NCI-H128 (cell line): ENCODE results near the gene DOK3.

ENCODE experiments used
- DNase-seq: peaks from one replicate; lab custom pipeline; 2025; ENCODE audit not compliant: unreplicated experiment; lab: John Stamatoyannopoulos, UW

DOK3 gene

DNA sequence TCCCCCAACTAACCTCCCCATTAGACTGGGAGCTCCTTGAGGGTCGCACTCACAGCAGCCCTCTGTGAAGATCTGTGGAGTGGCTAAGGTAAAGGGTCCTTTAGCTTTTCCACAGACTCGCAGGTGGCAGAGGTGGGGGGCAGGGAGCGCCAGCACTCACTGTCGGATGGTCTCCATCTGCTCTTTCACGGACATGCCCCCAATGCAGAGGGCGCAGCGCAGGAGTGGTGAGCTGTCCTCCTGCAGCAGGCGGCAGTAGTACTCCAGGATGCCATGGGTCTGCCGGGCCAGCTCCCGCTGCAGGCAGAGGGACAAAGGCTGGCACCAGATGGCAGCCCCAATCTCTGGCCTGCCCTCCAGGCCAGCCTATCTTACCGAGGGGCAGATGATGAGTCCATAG is 4.9 kb upstream of the DOK3 start:
- DNase-seq = no peak

DNA sequence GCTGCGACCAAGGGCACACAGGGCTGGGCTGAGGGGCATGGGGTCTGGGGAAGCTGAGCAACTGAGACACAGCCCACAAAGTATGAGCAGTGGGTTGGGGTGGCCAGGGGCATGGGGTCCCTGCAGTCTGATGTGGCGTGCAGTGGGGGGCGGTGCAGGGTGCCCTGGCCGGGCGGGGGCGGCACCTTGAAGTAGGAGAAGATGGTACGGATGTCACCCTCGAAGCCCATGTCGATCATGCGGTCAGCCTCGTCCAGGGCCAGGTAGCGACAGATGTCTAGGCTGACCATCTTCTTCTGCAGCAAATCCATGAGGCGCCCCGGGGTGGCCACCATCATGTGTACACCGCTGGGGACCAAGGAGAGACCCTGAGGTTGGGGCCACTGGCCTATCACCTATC is 3.9 kb upstream of the DOK3 start:
- no peak for DNase-seq

DNA sequence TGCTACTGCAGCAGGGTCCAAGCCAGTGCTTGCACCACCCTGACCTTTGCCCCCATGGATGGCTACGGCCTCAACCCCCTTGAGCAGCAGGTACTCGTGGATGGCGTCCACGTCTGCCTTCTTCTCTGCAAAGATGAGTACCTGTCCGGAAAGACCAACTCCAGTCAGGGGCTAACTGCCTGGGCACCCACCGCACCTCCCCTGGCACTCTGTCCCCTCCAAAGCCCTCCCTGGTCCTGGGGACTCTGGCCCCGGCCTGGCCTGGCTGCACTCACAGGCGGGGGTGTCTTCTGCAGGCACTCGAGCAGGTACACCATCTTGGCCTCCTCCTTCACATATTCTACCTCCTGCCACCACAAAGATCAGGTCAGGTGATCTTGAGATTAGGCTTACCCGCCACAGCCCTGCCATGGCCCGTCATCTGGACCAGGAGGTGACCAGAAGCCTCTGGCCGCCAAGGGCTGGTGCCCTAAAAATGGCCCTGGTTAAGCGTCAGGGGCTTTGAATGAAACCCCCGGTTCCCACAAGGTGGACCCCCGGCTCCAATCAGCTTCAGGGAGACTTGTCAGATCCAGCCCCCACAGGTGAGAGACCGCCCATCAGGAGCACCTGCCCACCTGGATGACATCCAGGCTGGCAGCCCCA is 3.2 kb upstream of the DOK3 start:
- DNase-seq = no peak

DNA sequence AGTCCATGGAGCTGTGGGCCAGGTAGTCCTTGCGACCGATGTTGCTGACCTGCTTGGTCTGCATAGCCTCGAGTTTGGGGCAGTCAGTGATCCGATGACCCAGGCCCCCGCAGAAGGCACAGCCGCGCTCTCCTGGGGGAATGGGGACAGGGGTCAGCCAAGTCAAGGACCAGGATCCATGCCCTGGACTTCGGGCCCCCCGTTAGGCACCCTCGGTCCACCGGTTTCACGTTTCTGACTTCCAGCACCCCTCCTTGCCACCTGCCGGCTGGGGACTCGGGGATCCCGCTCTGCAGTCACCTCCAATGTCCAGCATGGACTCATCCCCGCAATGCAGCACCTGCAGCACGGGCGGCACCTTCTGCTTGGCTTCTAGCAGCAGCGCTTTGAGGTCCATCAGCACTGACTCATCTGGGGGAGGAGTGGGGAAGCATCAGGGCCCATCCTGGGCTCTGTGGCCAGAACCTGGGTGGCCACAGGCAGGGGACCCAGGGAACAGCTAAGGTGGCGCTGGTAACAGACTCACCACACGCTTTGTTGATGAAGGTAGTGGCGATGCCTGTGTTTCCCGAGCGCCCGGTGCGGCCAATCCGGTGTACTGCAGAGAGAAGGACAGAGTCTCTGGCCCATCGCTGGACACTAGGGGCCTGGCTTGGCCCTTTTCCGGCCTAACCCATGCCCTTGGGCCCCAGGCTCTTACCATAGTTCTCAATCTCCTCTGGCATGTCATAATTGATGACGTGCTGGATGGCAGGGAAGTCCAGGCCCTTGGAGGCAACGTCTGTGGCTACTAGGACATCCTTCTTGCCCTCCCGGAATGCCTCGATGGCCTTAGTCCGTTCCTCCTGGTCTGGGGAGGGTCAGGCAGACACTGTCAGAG is 2.4 kb upstream of the DOK3 start:
- DNase-seq = no peak

DNA sequence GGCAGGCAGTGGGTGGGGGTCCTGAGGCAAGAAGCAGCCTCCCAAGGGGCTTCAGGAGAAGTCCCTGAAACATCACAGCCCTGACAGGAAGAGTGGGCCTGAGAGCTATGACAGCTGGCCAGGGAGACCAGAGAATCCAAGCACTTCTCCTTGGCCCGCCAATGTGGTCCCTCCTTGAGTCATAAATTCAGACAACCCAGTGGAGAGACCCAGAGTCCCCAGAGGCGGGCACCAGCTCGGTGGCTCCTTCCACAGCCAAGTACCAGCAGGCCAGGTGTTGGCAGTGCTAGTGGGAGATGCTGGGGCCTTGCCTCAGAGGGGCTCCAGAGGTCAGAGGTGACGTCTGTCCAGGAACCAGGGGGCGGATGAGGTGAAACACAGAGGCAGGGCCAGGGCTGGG is 1.6 kb upstream of the DOK3 start:
- DNase-seq = no peak

DNA sequence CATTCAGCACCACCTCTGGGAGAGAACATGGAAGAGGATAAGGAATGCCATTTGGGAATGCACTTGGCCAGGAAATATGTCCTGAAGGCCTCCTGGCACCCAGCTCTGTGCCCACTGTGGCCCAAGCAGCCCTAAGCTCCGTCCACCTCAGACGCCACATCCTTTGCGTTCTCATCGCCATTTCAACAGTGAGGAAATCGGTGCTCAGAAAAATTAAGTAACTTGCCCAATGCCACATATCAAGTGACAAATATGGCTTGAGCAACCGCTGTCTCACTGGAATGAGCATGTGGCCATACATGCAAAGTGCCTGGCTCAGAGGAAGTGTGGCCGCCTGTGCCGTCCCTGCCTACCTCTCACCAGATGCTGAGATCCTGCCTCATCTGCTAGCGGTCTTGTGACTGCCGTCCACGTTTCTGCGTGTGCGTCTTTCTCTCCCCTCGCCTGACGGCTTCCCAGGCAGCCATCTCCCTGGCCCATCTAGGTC is 984 bp upstream of the DOK3 start:
- no peak for DNase-seq

DNA sequence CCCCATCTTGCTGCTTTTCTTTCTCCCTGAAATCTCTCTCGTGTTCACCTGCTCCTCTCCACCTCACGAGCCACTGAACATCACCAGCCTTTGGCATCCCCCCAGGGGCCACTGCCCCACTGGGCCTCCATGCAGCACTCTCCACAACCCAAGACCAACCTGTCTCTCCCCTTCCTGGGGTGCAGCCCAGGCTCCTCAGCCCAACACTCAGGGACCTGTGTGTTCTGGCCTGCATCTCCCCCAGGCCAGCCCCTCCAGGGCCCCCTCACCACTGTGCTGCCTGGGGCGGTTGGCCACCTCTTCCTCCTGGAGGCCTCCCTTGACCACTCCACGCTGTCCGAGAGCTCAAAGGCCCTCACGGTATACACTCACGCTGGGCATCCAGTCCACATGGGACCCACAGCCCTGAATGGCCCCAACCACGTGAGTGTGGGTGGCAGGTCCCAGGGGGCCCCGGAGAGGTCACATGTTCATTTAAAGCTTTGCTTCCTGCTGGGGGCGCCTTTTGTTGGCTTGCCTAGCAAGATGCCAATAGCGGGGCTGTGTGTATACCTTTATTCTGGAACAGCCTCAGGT is 453 bp upstream of the DOK3 start:
- DNase-seq = no peak

DNA sequence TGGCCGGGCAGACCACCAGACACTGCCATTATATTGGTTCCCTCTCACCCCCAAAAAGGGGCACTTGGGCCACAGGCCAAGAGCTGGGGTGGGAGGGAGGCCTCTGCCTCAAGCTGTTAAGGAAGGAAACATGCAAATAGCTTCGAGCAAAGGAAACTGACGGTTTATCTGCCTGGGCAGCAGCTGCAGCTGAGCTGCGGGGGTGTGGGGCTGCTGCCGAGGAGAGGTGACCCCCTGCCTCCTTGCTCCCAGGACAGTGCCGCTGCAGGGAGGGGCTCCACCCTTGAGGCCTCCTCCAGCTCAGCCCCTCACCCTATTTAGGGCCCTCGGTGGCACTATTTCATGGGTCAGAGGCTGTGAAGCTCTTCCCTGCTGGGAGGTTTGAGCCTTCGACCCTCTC is 789 bp downstream of the DOK3 start:
- no peak for DNase-seq

DNA sequence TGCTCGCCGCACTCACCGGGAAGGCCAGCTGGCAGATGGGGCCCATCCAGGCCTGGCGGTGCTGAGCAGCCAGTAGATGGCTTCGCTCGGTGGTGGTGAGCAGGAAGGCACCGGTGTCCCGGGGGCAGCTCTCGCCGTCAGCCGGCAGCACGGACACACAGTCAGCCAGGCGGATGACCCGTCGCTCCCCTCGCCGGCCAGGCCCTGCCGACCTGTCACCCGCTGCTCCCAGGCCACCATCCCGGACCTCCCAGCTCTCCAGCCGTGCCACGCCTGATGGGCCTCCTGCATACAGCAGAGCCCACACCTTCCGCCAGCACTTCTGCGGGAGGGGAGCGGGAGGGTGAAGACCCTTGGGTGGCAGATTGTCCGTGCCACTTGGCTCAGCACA is 1.4 kb downstream of the DOK3 start:
- DNase-seq = no peak

DNA sequence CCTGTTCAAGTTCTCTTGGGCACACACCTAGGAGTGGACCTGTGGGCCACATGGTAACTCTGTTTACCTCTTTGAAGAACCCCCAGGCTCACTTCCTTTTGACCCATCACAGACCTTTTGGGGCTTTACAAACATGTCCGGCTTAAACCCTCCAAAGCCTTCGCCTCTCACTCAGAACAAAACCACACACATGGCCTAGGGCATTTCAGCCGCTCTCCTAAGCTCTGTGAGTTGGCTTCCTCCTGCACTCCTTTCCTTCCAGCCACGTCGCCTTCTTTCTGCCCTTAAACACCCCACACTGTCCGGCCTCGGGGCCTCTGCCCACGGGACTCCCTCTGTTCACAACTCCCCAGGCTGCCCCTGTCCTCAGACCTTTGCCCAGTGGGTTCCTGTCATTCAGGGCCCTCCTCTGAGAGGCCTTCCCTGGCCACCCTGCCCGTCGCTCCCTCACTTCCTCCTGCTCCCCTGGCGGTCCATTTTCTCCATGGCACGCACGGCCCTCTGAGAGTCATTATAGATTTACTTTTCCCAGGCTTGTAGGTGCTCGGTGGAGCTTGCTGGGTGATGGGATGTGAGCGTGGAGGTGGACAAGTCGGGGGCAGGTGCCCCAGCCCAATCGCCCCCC is 1.9 kb downstream of the DOK3 start:
- DNase-seq = no peak

DNA sequence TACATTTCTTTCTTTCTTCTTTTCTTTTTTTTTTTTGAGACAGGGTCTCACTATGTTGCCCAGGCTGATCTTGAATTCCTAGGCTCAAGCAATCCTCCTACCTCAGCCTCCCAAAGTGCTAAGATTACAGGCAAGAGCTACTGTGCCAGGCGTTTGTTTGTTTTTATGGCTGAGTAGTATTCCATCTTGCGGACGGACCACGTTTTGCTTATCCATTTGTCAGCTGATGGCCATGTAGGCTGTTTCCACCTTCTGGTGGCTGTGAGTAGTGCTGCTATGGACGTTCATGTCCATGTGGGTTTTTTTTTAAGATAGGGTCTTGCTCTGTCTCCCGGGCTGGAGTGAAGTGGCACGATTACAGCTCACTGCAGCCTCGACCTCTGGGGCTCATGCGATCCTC is 2.5 kb downstream of the DOK3 start:
- DNase-seq = no peak

DNA sequence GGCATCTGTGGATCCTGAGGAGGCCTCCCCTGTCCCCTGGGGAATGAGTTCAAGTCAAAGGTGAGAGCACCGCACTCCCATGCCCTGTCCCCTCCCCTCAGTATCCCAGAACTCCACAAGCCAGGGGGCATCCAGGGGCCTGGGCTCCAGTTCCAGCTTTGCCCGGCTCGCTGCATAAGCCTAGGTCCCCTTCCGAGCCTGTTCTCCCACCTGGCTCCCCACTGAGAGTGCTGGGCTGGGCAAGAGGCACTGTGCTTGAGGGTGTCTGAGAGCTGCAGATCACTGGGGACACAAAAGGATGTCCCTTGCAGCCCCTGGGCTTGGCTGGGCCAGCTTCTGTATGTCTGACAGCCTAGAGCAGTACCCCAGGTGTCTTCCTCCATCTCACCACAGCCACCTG is 4.6 kb downstream of the DOK3 start:
- DNase-seq = no peak

DNA sequence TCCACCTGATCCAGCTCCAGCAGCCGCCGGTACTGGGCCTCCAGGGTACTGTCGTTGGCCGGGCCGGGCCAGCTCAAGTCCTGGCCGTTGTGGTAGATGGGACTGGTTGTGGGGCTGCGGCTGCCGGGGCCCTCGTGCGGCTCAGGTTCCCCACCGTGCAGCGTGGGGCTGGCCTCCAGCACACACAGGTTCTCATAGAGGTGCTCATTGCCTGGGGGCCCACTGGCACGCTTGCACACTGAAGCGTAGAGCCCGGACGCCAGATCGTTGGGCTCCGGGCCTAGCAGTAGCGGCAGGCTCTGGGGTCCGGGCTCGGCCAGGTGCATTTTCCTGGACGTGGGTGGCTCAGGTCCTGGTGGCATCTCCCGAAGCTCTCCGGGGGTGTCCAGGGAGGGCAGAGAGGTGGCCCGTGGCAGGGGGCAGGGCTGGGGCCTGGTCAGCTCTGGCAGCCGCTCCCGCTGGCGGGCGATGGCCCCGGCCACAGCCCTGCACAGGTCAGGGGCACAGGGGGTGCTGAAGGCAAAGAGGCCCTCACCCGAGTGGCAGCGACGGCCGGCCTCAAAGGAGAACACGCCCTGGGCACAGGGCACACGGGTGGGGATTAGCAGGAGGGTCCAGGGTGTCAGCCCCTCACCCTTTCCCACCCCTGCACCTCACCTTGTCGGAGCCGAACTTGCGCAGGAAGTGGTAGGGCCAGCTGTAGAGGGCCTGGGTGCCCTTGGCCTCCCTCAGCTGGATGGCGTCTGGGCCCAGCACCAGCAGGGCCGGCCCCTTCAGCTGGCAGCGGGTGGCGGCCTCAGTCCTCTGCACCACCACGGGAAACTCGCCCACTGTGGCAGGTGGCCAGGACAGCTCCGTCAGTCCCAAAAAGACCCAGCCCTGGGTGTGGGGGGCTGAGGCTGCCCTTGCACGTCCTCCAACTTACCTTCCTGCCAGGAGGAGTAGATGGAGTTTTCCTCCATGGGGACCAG is 5.3 kb downstream of the DOK3 start:
- DNase-seq = no peak

DNA sequence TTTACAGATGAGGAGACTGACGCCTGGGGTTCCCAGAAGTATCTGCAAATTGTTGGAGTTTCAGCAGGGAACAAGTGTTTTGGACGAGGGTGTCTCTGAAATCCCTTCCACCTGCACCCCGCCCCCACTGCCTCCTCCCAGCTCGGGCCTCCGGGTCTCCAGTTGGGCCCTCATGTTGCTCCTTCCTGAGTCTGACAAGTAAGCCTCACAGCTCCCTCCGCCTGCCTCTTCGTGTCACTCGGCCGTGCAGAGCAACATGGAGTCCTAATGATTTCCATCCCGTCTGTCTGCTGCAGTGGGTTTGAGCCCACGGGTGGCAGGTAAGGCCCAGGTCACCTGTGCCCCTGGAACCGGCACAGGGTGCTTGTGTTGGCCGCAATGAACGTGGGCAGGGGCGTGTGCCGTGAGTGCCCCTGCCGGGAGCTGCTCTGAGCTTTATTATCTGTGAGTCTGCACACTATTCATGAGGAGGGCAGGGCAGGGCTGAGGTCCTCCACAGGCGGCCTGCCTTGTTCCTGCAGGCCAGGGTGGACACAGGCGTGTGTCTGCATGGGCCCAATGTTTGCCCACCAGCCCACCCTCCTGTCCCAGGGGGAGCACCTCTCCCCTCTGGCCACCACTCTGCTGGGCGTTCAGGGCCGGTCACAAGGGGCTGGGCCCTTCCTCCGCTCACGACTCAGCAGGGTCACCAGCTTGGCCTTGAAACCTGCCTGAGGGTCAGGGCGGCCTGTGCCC is 6.1 kb downstream of the DOK3 start:
- DNase-seq = no peak

DNA sequence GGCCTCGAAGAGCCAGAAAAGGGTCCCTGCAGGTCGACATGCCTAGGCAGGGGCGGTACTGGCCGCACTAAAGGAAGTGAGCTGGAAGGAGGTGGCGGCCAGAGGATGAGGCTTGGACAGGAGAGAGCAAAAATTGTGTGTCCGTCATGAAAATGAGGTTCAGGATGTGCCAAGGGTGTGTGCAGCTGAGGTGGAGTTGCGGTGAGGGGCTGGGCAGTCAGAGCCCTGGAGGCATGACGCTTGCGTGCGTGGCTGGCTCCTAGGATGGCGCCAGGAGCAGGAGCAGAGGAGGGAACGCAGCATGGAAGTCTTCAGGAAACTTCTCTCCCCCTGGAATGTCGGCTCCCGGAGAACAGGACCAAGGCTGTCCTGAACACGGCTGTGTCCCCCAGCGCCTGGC is 6.7 kb downstream of the DOK3 start:
- no peak for DNase-seq

DNA sequence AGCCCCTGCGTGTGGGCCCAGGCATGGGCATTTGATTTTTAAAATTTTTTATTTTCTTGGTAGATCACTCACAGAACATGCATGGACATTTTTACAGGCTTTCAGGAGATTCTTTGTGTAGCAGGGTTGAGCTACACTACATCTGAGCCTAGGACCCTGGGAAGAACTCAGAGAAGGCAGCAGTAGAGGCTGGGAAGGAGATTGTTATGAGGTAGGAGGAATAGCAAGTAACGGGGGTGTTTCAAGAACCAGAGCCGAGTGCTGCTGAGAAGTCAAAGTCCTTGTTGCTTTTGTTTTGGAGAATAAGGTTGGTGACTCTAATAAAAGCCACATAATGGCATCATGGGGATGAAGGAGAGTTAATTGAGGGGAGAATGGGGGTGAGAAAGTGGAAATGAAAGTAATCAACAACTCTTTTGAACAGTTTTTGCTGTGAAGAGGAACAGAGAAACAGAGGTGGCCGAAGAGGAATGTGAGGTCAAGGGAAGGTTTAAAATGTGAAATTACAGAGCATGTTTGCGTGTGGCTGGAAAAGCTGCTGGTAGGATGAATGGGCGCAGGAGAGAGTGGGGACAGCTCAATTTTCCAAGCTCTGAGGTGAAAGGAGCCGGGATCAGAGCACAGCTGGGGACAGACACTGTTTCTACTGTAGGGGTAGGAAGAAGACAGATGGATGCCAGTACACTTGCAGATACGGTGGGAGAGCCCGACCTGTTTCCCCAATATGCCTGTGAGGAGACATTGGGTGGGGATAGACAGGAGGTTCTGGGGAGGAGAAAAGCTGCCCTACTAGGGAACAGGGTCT is 7.5 kb downstream of the DOK3 start:
- no peak for DNase-seq

DNA sequence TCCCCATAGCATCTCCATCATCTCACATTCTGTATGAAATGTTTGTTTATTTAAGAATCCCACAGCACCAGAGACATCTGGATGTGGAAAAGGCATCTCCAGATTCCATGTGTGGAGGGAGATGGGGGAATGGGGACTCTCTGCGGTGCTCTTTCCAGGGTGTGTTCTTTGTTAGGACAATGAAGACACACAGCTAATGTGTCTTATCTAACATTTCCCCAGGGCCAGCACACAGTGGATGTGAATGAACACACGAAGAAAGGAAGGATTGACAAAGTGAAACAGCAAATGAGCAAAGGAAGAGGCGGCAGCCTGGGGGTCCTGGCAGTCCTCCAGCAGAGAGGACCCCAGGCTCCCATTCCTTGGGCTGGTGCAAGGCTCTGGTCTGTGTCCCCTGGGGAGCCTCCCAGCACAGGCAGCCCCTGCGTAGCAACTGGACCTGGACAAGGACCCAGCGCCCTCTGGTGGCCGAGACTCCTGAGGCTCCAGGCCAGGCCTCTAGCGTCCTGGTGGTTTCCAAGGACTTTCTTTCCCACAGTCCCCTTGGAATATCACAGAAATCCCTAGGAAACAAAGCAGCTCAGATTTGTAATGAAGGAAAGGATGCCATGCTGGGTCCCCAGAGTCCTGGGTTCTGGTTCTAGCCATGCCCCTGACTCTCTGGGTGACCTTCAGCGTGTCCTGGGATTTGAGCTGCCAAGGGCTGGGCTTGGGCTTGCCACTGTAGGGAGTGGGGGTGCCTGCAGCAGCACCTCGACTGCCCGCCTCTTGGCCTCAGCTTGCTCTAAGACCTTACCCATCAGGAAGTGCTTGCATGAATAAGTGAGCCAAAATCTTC is 8.7 kb downstream of the DOK3 start:
- peak; percentile 52 for DNase-seq

DNA sequence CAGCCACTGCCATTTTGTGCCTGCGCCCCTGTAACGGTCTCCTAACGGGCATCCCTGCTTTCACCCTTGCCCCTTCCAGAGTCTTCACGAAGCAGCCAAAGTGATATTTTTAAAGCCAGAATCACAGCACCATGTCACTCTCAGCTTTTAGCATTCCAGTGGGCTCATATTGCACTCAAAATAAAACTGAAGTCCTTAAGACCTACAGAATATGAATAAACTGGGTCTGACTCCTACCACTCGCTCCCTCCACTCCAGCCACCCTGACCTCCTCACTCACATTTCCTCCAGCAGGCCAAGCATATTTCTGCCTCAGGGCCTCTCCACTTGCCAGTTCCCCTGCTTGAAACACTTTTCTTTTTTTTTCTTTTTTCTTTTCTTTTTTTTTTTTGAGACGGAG is 9.8 kb downstream of the DOK3 start:
- DNase-seq = no peak
